ENCODE data around the gene FRYL. TPM values are rescaled to one million over a fixed set of nuclear protein-coding genes. Genes with fewer than 3 reads are reported as not detected.

Gene FRYL
- total RNA-seq, 1 donor = 42.0 TPM

GRCh38 chr4:48506716-48507115 lies 273.4 kb downstream of the FRYL start:
- Histone ChIP-seq H3K4me2 (ENCODE audit: insufficient read depth, low read length) (no peak overlapping the region), H3K9me3 (ENCODE audit: low read depth, low read length) (no peaks in the 10 kb centered on the region), H3K79me2 (ENCODE audit: insufficient read depth, low read length) (no peaks in the 10 kb centered on the region), H3K27me3 (ENCODE audit: insufficient read depth, low read length) (no peaks in the 10 kb centered on the region), H3K27ac (ENCODE audit: low read depth, low read length) (no peak overlapping the region), H4K20me1 (ENCODE audit: insufficient read depth, low read length) (no peaks in the 10 kb centered on the region), H3K4me1 (ENCODE audit: insufficient read depth, low read length) (no peaks in the 10 kb centered on the region), H2AFZ (ENCODE audit: low read length) (no peak overlapping the region), H3K4me3 (ENCODE audit: insufficient read depth, low read length) (no peak overlapping the region), H3K36me3 (ENCODE audit: insufficient read depth, low read length) (peaks cover 22% of the 10 kb centered on the region)
- no peak for TF ChIP-seq CTCF (IDR thresholded peaks at IDR 0.05; ENCODE audit: extremely low read depth, low read depth, low read length)
- DNase-seq (ENCODE audit: insufficient read length, low spot score, missing footprints) = no peak

GRCh38 chr4:48504352-48504751 lies 275.7 kb downstream of the FRYL start:
- H3K27me3 ChIP-seq (ENCODE audit: insufficient read depth, low read length) = no peaks in the 10 kb centered on the region
- no peak overlapping the region for H2AFZ ChIP-seq (ENCODE audit: low read length)
- no peak overlapping the region for H3K27ac ChIP-seq (ENCODE audit: low read depth, low read length)
- H3K4me2 ChIP-seq (ENCODE audit: insufficient read depth, low read length) = no peak overlapping the region
- no peaks in the 10 kb centered on the region for H4K20me1 ChIP-seq (ENCODE audit: insufficient read depth, low read length)
- no peak for TF ChIP-seq CTCF (IDR thresholded peaks at IDR 0.05; ENCODE audit: extremely low read depth, low read depth, low read length)
- peaks cover 17% of the 10 kb centered on the region for H3K36me3 ChIP-seq (ENCODE audit: insufficient read depth, low read length)
- no peaks in the 10 kb centered on the region for H3K4me1 ChIP-seq (ENCODE audit: insufficient read depth, low read length)
- no peaks in the 10 kb centered on the region for H3K79me2 ChIP-seq (ENCODE audit: insufficient read depth, low read length)
- no peaks in the 10 kb centered on the region for H3K9me3 ChIP-seq (ENCODE audit: low read depth, low read length)
- no peak overlapping the region for H3K4me3 ChIP-seq (ENCODE audit: insufficient read depth, low read length)
- DNase-seq (ENCODE audit: insufficient read length, low spot score, missing footprints) = no peak

- no peak overlapping the region for H3K27ac ChIP-seq (ENCODE audit: low read depth, low read length)
- H3K4me3 ChIP-seq (ENCODE audit: insufficient read depth, low read length) = no peak overlapping the region
- no peaks in the 10 kb centered on the region for H3K27me3 ChIP-seq (ENCODE audit: insufficient read depth, low read length)
- TF ChIP-seq CTCF (IDR thresholded peaks at IDR 0.05; ENCODE audit: extremely low read depth, low read depth, low read length) = no peak
- no peak for DNase-seq (ENCODE audit: insufficient read length, low spot score, missing footprints)
- no peaks in the 10 kb centered on the region for H4K20me1 ChIP-seq (ENCODE audit: insufficient read depth, low read length)
- no peak overlapping the region for H3K4me2 ChIP-seq (ENCODE audit: insufficient read depth, low read length)
- no peaks in the 10 kb centered on the region for H3K79me2 ChIP-seq (ENCODE audit: insufficient read depth, low read length)
- no peaks in the 10 kb centered on the region for H3K9me3 ChIP-seq (ENCODE audit: low read depth, low read length)
- H3K4me1 ChIP-seq (ENCODE audit: insufficient read depth, low read length) = no peaks in the 10 kb centered on the region
- peaks cover 17% of the 10 kb centered on the region for H3K36me3 ChIP-seq (ENCODE audit: insufficient read depth, low read length)
- no peak overlapping the region for H2AFZ ChIP-seq (ENCODE audit: low read length)
Measured at GRCh38 chr4:48504026-48504330, 276.1 kb downstream of the FRYL start.

GRCh38 chr4:48503233-48504025 lies 276.6 kb downstream of the FRYL start:
- Histone ChIP-seq H4K20me1 (ENCODE audit: insufficient read depth, low read length) (no peaks in the 10 kb centered on the region), H3K27me3 (ENCODE audit: insufficient read depth, low read length) (no peaks in the 10 kb centered on the region), H3K4me2 (ENCODE audit: insufficient read depth, low read length) (no peak overlapping the region), H3K4me3 (ENCODE audit: insufficient read depth, low read length) (no peak overlapping the region), H3K9me3 (ENCODE audit: low read depth, low read length) (no peaks in the 10 kb centered on the region), H3K36me3 (ENCODE audit: insufficient read depth, low read length) (peaks cover 13% of the 10 kb centered on the region), H2AFZ (ENCODE audit: low read length) (no peak overlapping the region), H3K4me1 (ENCODE audit: insufficient read depth, low read length) (no peaks in the 10 kb centered on the region), H3K79me2 (ENCODE audit: insufficient read depth, low read length) (no peaks in the 10 kb centered on the region), H3K27ac (ENCODE audit: low read depth, low read length) (no peak overlapping the region)
- DNase-seq (ENCODE audit: insufficient read length, low spot score, missing footprints) = no peak
- no peak for TF ChIP-seq CTCF (IDR thresholded peaks at IDR 0.05; ENCODE audit: extremely low read depth, low read depth, low read length)
